GM18507 (cell line): Measurements from ENCODE around the gene SLK.

Experiments used
- DNase-seq: peaks from one replicate; pipeline ENCODE4 v3.0.0; 2011; ENCODE audit warnings: low read depth; ENCODE audit not compliant: insufficient read length; ENCODE audit errors: extremely low spot score
- FAIRE-seq: peaks from 2 replicates; lab custom pipeline; 2011; peaks lifted over from hg19 to GRCh38; lab: Jason Lieb, UNC

SLK gene

GRCh38 chr10:104076743-104077160 is 109.8 kb downstream of the SLK start:
- FAIRE-seq (no peak), DNase-seq (no peak)

DNA sequence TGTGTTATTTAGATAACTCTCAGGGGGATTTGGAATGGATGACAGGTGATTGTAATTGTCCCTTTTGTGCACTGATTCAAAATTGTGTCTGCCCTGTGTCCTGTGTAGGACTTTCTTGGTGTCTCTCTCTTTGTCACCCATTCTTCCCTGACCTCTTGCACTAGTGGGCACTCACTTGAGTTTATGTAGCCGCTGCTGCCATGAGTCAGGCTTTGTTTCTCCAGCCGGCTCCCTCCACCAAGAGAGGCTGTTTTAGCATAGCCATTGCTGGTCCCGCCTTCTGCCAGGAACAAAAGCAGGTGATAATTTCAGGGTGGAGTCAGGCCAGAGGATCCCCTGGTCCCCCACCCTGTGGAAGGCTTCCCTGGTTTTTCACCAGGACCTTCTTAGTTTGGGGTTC is 110.3 kb downstream of the SLK start:
- DNase-seq: no peak

GRCh38 chr10:104077663-104078151 is 110.8 kb downstream of the SLK start:
- DNase-seq (no peak), FAIRE-seq (no peak)

More for the DNA sequence above, 110.3 kb downstream of the SLK start:
- FAIRE-seq: no peak
